ENCODE results near the gene SH2D7.

SH2D7 gene

DNA sequence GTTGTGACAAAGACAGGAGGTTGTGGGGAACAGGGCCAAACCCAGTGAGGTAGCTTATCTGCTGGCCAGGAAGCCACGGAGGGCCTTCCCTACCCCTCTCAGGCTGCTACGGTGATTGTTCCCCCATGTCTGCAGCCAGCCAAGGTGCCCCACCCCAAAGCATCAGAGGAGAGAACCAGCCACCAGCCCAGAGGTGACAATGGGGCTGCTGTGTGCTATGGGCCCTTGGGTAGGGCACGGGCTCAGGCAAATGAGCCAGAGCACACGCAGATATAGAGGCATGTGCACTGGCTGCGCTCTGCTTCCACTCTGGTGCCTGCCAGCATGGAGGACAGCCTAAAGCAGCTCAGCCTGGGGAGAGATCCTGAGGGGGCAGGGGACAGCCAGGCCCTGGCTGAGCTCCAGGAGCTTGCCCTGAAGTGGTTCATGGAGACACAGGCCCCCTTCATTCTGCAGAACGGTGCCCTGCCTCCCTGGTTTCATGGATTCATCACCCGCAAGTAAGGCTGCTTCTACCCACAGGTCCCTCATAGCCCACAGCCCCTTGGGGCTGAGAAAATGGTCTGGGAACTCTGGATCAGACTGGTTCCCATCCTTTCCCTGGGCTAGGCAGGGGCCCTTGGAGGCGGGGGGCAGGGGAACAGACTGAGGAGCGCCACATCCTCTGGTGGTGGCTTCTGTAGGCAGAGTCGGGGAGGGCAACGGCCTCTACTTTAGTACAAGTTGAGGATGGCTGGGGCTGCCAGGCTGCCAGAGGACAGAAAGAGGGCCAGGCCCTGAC lies at the start of gene SH2D7:
Gene SH2D7, plus strand, starts transcription at position 301 of the 781 bp plus-strand sequence. Its CDS starts 24 bp downstream, at position 325.
- DNase-seq: no peak

DNA sequence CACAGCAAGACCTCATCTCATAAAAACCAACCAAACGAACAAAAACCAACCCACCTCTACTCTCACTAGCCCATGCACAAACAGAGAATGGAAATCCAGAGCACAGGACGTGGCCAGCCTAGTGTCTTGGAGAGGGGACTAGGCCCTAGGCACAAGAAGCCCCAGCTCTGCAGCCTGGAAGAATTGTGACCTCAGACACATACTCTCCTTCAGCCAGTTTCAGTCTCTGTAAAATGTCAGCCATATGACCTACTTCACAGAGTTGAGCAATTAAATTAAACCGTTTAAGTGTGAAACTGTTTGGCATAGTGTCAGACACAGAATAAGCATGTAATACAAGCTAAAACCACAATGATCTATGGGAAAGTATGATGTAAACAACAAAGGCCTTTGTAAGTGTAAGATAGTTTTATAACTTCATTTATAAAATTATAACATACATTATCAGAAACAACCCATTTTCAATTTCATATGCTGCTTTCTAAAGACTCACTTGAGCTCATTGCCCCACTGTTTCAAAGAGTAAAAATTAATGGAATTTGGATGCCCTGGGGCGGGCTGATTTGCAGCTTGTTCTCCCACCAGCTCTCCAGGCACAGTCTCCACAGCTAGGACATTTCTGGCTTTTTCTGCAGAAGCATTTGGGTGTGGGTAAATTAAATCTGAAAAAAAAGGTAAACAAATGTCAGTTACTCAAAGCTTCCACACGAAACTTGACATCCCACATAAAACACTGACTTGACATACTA lies 47.8 kb upstream of the SH2D7 start:
- DNase-seq: peak; percentile 35

DNA sequence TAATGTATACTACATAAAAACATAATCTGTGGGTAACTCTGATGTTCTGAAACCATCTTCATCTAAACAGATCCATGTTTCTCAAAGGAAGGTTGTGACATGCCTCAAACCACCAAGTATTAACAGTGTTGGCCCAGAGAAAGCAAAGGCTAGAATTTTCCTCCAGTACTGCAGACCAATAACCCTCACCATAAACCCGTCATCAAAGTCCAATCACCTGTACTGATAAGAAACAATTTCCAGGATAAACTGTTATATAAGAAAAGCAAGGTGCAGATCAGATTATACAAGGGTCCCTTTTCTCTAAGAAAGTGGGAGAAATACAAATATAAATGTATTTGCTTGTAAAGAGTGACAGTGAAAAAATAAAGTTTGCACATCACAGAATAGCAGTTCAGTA lies 47.2 kb upstream of the SH2D7 start:
- DNase-seq: no peak

DNA sequence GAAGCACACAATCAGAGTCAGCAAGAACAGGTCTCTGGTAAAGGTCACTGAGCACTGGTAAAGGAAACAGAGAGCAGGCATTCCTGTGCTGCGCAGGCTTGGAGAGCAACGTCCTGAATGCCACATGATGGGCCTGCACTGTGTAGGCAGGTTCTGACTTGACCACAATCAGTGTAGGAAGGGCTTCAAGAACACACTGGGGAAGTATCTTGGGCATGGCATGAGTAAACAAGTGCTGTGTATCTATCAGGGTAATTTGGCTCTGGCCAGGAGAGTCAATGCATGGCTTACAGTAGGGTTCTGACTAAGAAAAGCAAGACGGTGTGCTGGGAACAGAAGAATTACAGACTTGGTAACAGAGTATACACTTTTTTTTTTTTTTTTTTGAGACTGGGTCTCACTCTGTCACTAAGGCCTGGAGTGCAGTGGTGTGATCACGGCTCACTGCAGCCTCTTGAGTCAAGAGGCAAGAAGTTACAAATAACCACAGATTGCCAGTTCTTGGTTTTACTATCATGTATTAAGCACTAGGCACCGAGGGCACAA lies 45.5 kb upstream of the SH2D7 start:
- peak; percentile 51 for DNase-seq

DNA sequence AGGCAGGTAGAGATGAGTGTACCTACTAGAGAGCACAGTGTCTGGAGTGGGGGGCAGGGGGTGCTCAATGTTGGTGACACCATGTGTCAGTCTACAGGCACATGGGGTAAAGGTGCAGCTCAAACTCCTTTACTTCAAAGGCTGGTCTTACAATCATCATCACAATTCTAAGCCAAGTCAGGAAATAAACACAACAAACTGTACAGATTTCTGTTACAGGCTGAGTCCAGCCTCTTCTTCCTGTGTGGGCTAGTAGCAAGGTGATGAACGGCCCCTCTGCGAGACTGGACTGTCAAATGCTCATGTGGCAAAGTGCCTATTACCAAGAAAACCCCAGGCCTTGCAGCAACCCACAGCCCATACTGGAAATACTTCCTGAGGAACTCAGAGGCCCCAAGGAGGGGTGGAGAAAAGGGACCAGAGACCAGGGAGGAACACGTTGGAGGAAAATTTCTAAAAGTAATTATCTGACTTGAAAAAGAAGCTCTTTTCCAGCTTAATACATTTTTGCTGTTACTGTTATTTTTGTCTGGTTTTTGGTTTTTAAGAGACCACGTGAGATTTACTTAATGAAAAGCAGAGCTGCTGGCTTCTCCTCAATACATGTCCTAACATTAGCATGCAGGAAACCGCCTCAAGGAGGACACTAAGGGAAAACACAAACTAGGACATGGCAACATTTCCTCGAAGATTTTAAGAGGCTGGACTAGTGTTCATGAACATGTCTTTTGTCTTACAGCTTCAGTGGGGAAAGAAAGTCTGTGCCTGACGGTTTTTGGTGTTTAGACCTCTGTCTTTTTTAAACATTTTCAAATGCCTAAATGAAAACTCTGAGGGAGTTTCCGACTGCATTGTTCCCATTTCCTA lies 44.4 kb upstream of the SH2D7 start:
- DNase-seq: peak; percentile 68

DNA sequence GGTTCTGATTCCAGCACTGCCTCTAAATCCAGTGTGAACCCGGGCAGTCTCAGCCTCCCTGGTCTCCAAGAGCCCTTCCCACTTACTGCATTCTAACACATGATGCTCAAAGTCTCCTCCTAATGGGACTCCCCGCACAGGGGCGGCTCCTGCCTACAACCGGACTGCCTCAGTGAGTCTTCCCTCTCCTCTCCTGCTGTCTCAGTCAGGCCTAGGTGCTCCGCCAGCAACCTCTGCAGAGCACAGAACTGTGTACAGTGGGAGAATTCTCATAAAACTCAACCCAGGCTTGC lies 43.8 kb upstream of the SH2D7 start:
- no peak for DNase-seq

DNA sequence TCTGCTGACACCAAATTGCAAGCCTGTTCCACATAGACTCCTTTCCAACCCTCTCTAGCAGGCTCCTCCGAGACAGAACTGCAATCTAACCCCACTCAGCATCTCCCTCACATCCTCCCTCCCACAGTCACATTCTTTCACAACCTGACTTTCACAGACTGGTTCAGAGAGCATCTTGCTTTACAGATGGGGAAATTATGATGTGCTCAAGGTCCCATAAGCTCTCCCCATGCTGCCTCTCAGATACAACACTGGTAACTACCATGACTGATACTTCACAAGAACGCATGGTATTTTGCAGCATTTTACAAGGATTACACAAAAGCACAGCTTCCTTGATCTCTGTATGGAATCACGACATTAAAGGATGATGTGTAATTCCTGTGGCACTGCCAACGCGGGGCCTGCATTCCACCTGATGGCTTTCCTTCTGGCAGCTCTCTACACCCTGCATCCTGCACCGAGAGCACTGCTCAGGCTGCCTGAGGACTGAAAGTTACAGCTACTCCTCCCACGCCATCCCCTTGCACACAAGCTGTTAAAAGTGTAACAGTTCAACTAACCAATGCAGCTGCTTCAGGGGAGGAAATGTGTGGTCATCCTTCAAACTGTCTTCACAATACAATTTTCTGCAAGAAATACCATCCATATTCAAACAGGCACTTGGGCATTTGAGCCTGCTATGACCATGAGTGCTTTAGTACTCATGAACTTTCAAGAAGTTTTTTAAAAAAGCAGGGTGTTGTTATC lies 42.5 kb upstream of the SH2D7 start:
- DNase-seq: peak; percentile 65

DNA sequence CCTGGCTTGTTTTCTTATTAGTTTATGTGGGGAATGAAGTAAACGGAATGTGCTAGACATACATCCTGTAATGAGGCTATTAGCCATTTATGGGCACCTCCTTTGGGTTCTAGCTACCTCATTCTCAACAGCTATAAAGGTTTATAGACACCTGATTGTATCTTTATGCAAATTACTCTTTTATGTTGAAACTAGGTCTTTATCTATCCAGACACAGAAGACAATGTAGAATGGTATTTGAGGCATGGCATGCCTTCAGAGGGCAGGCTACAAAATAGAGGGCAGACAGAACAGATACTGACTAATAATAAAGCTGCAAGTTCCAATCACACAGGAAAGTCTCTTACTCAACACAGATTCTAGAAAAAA lies 41.9 kb upstream of the SH2D7 start:
- no peak for DNase-seq

DNA sequence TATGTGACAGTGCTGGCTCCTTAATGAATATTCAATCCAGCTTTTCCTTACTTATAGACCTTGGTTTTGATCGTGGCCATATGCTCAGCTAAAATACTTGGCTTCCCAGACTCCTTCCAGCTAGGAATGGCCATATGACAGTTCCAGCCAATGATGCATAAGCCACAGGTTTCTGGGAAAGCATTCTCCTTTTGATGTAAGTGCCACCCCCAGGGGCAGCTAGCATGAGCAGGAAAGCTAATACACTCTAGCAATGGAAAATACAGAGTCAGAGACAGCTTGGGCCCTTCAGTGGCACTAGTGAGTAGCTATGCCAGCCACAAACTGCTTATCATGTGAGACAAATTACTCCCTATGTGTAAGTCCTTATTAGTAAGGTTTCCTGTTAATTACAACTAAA lies 41.5 kb upstream of the SH2D7 start:
- DNase-seq: peak; percentile 32

DNA sequence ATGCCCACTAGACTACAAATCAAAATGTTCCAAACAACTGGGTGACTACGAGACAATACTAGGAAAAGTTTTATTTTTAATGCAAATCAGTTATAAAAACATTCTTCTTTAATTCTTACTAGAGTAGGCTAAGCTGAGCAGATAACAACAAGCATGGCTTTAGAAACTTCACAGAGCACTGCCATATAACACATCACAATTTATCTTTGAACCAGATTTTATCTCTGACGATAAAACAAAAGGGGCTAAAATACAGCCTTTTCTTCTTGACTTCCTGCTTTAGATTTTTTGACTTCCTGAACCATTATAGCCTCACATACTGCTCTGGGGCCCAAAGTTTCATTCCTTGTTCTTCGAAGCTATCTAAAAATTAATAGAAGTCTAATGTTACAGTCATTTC lies 40.8 kb upstream of the SH2D7 start:
- DNase-seq: no peak

DNA sequence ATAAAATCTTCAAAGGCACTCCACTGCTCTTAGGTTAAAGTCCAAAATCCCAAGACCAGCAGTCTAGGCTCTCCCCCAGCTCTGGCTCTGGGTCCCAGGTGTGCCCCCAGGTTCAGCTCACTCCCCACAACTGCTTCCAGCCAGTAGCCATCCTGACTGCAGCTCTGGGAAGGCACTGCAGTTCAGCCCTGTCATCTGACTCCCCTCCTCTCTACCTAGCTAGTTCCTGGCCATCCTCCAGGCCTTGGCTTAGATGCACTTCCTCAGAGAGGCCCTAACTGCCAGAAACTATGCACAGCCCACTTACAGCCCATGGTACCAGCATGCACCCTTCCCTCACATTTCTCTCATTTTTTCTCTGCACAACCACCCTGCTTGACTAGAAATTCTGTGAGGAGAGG lies 40.4 kb upstream of the SH2D7 start:
- DNase-seq: peak; percentile 51

DNA sequence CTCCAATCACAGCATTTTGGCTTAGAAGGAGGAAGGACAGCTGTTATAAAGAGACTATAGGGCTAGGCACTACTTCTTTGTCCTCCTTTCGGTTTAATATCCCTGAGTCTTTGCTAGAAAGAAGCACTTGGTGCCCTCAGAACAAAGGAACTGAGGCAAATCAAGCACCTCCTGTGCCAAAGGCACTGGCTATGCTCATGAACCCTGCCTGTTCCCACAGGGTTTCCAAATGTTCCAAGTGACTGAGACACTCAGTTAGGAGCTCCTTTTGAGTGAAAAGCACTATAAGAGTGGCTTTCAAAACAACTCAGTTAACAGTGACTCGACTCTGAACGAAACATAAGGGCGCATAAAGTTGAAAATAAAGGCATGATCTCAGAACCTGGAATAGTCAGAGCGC lies 39.8 kb upstream of the SH2D7 start:
- DNase-seq: no peak

DNA sequence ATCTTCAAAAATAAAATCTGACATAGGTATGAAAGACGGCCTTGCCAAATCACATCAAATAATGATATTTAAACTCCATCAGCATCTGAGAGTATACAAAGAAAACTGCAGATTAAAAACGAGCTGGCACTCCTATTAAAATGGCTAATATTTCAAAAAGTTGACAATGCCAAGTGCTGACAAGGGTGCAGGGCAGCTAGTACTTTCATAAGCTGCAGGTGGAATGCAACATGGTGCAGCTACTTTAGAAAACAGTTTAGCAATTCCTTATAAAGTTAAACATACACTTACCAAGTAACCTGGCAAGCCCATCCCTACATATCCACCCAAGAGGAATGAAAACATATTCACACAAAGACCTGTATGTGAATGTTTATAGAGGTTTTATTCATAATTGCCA lies 37.8 kb upstream of the SH2D7 start:
- no peak for DNase-seq

DNA sequence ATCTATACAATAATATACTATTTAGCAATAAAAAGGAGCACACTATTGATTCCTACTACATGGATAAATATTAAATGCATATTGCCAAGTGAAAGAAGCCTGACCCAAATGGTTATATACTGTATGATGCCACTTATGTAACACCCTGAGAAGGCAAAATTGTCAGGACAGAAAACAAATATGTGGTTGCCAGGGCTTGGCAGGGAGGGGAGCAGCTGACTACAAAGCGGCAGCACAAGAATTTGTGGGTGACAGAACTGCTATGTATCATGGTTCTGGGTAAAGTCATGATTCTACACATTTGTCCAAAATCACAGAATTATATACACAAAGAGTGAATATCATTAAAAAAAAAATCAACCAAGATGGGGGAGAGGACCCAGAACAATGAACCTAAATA lies 37.4 kb upstream of the SH2D7 start:
- DNase-seq: peak; percentile 59

DNA sequence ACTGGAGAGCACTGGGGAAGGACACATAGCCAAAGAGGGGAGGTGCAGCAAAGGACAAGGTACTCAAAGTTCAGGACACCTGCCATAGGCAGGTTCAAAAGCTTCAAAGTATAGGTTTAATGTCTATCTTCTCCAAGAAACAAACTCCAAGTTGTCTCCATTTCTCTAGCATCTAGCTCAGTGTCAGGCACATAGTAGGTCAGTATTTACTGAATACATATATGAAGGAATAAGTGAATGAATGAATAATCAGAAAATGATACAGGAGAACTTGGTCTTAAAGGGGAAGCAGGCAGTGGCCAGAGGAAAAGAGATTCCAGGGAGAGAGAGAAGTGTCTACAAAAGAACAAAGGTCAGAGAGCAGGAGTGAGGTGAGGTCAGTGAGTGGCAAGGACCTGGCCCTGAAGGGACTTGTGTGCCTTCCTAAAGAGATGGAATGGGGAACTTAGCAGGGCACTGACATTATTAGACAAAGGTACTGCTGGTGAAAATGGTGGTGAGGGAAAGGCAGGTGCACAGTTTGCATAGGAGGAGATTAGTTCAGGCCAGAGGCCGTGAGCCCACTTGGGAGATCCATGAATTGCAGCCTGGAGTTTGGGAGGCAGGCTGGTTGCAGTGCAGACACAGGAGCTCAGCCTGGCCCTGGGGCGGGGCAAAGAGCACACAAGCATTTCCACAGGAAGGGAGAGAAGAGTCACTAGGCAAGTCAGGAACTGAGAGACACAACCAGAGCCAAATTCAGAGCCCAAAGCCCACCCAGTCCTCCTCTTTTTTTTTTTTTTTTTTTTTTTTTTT lies 36.2 kb upstream of the SH2D7 start:
- peak; percentile 61 for DNase-seq

DNA sequence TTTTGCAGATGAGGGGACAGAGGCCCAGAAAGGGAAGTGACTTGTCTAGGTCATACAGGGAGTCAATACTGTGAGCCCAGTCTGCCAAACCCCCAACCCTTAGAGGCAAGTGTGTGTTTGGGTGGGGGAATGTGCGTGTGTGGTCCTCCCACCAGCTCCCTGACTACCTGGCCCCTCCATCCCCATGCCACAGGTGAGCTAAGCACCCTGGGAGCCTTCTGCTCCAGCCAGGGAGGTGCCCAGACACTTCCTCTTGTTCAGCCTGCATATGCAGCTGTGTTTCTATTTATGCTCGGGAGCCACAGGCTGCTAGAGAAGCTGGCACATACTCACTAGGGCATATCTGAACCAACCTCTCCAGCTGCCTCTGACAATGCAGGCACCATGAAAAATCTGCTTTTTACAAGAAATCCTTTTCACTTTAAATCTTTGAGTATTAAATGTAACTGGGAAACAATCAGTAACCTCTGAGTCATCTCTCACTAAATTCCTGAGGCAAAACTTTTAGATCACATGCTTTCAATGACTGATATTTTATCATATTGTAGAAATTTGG lies 35.6 kb upstream of the SH2D7 start:
- peak; percentile 38 for DNase-seq

DNA sequence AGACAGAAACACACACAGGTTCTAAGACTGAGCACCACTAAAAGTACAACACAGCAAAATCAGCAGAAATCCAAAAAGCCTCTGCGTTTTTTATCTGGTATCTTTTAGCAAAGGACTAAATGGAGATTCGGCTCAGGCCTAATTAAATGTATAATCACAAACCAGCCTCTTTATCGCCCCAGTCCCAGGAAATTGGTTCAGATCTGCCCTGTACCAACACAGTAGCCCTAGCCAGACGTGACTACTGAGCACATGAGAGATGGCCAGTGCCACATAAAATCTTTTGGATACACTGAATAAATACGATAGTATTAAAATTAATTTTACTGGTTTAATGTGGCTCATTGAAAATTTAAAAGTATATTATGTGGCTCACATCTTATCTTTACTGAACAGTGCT lies 34.6 kb upstream of the SH2D7 start:
- no peak for DNase-seq

DNA sequence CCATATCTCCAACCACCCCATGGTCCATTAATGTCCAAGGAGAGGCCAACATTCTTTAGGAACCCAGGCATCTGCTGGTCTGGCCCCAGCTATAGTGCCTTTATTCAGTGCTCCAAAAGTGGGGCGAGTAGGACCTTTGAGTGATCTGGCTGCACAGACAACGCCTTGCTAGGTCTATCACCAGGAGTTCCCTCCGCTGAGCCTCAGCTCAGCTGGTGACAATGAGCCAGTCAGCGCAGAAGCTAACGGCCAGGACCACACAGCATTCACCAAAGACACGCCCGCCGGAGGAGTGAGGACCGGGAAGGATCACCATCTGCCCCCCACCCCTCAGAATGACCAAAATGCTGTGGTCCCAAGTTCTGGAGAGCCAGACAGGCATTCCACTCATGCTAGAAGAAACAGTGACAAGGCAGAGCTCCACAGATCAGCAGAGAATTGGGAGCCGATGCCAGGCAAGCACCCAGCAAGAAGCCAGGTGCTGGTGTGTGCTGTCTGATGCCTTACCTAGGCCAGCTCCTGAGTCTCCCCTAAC lies 33.9 kb upstream of the SH2D7 start:
- no peak for DNase-seq

DNA sequence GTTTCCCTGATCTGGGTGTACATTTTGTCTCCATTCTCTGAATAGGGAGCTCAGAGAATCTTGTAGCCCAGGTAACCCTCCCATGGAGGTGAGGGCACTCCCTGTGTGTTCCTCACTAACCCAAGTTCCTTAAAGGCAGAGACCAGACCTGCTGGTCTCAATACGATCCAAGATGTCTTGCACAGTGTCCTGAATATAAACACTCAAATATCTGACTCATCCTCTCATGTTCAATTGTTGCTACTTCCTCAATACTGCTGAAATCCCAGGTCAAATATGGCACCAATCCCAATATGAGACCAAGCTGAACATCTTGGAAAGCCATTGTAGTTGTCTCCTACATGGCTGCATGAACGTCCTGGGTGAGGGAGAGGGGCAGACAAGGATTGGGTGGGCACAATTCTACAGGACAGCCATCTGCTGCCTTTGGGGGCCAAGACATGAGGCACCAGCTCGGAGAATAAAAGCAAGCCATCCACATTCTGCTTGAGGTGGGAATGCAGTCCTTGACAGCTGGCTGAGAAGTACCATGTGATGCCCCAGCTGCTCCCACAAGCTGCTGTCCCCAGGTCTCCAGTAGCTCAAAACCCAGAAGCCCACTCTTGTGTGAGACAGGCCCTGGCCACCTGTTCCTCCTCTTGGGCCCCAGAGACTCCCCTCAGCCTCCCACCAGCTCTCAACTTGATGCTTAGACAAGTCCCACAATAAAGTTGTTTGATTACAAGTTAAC lies 33.1 kb upstream of the SH2D7 start:
- no peak for DNase-seq

DNA sequence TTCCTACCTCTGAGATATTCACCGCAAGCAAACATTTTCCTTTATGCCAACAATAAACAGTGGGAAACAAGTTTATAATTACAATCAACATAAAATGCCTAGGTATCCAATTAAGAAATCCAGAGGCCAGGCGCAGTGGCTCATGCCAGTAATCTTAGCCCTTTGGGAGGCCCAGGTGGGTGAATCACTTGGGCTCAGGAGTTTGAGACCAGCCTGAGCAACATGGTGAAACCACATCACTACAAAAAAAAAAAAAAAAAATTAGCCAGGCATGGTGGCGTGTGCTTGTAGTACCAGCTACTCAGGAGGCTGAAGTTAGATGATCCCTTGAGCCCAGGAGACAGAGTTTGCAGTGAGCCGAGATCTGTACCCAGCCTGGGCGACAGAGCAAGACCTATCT lies 32.1 kb upstream of the SH2D7 start:
- DNase-seq: peak; percentile 32

Data from CD4-positive, alpha-beta T cell treated with Interleukin-17A for 4 hours (primary cell).